Endothelial cell of umbilical vein (primary cell): ENCODE data around the gene L3MBTL2. TPM values are rescaled to one million over a fixed set of nuclear protein-coding genes. Genes with fewer than 3 reads are reported as not detected.

Source experiments
- BruUV-seq: library from RNA; stranded (reverse); fragments of 400-500 nt; replicated peaks from 2 replicates; lab custom pipeline; 2021; lab: Mats Ljungman, UMichigan
- CTCF ChIA-PET: fragments of 300-600, 350-600 bp; sonication (Branson Sonifier 250); formaldehyde crosslinking; loops from one replicate; lab custom pipeline; 2021; ENCODE audit warnings: antibody characterized with exemption, inconsistent platforms; lab: Charles Lee
- POLR2A ChIA-PET: fragments of 300-600, 350-600 bp; sonication (Branson Sonifier 250); formaldehyde crosslinking; loops from one replicate; lab custom pipeline; 2021; ENCODE audit warnings: antibody characterized with exemption, inconsistent platforms; lab: Charles Lee
- DNase-seq: peaks from one replicate; pipeline ENCODE4 v3.0.0-alpha.2; 2011; ENCODE audit warnings: low read depth, low spot score
- FAIRE-seq: peaks from 2 replicates; lab custom pipeline; 2011; peaks lifted over from hg19 to GRCh38; lab: Jason Lieb, UNC
- H2AFZ ChIP-seq: 2 replicates; pipeline ENCODE4 v1.6.0; 2012; ENCODE audit warnings: low read depth, low read length, control low read depth, inconsistent platforms
- H3K27ac ChIP-seq: 2 replicates; pipeline ENCODE4 v1.5.1; 2011; ENCODE audit warnings: low read depth, mild to moderate bottlenecking, control low read depth, low read length, moderate library complexity; ENCODE audit not compliant: insufficient read depth
- H3K27me3 ChIP-seq, 2 experiments: 2 replicates each; pipeline versions ENCODE4 v1.6.0 to v1.6.1; 2011; ENCODE audit warnings: low read length in 2 of 2, mixed read lengths in 1 of 2; ENCODE audit not compliant: control insufficient read depth in 2 of 2, insufficient read depth in 2 of 2
- H3K36me3 ChIP-seq, 2 experiments: 2 replicates in 1 of 2; 3 replicates in 1 of 2; pipeline ENCODE4 v1.5.1; 2011; ENCODE audit warnings: low read length in 2 of 2, mild to moderate bottlenecking in 1 of 2, moderate library complexity in 1 of 2; ENCODE audit not compliant: control insufficient read depth in 2 of 2, insufficient read depth in 2 of 2; ENCODE audit errors: extremely low read depth in 1 of 2
- H3K4me1 ChIP-seq: 3 replicates; pipeline ENCODE4 v1.5.1; 2011; ENCODE audit warnings: mild to moderate bottlenecking, low read length; ENCODE audit not compliant: control insufficient read depth, insufficient read depth; ENCODE audit errors: extremely low read depth
- H3K4me2 ChIP-seq: 2 replicates; pipeline ENCODE4 v1.6.1; 2011; ENCODE audit warnings: low read length, control low read depth, mixed read lengths; ENCODE audit not compliant: insufficient read depth
- H3K4me3 ChIP-seq, 3 experiments: fragments of 200-600 bp in 1 of 3; sonication (generic), shearing (Covaris generic) in 1 of 3; replicated peaks in 1 of 3; 2 replicates each; pipeline ENCODE4 v1.5.1; 2011 to 2016; ENCODE audit warnings: control low read depth in 3 of 3, low read length in 3 of 3, mild to moderate bottlenecking in 2 of 3, inconsistent platforms in 1 of 3, low read depth in 1 of 3, moderate library complexity in 1 of 3; ENCODE audit not compliant: insufficient read depth in 1 of 3
- H3K79me2 ChIP-seq: 2 replicates; pipeline ENCODE4 v1.6.0; 2012; ENCODE audit warnings: low read length, inconsistent platforms; ENCODE audit not compliant: control insufficient read depth, insufficient read depth
- H3K9ac ChIP-seq: replicated peaks from 2 replicates; pipeline ENCODE3; 2011; ENCODE audit warnings: low read length, control low read depth; ENCODE audit not compliant: insufficient read depth; ENCODE audit errors: extremely low read depth
- H3K9me1 ChIP-seq: replicated peaks from 3 replicates; pipeline ENCODE4 v1.6.0; 2011; ENCODE audit warnings: mild to moderate bottlenecking, low read length; ENCODE audit not compliant: control insufficient read depth, insufficient read depth; ENCODE audit errors: extremely low read depth
- H3K9me3 ChIP-seq: replicated peaks from 2 replicates; pipeline ENCODE4 v1.5.1; 2012; ENCODE audit warnings: low read length, inconsistent platforms; ENCODE audit not compliant: control insufficient read depth, insufficient read depth
- H4K20me1 ChIP-seq: replicated peaks from 2 replicates; pipeline ENCODE3; 2011; ENCODE audit warnings: mild to moderate bottlenecking, low read length; ENCODE audit not compliant: control insufficient read depth, insufficient read depth; ENCODE audit errors: extremely low read depth
- EZH2 ChIP-seq: IDR thresholded peaks from 2 replicates; pipeline ENCODE4 v1.6.1; 2012; ENCODE audit warnings: borderline replicate concordance, low read depth, mild to moderate bottlenecking, moderate library complexity, low read length, inconsistent platforms; ENCODE audit not compliant: severe bottlenecking
- FOS ChIP-seq: IDR thresholded peaks from 2 replicates; pipeline ENCODE4 v1.6.1; 2011; ENCODE audit warnings: mild to moderate bottlenecking, low read length, moderate library complexity, borderline replicate concordance; ENCODE audit not compliant: insufficient read depth
- GATA2 ChIP-seq: IDR thresholded peaks from 2 replicates; pipeline ENCODE4 v1.7.0; 2011; ENCODE audit warnings: low read depth, mild to moderate bottlenecking, moderate library complexity, mixed read lengths, low read length; ENCODE audit not compliant: insufficient read length, insufficient read depth
- JUN ChIP-seq: IDR thresholded peaks from 2 replicates; pipeline ENCODE4 v1.6.1; 2011; ENCODE audit warnings: borderline replicate concordance, low read depth; ENCODE audit not compliant: insufficient read length, insufficient read depth
- MYC ChIP-seq: IDR thresholded peaks from one replicate; pipeline ENCODE4 v1.6.1; 2011; ENCODE audit warnings: mild to moderate bottlenecking, low read depth, low read length
- POLR2A ChIP-seq: IDR thresholded peaks from 2 replicates; pipeline ENCODE4 v1.6.1; 2012; ENCODE audit warnings: low read depth, mild to moderate bottlenecking, control low read depth, low read length
- POLR2AphosphoS5 ChIP-seq: IDR thresholded peaks from 2 replicates; pipeline ENCODE4 v1.6.1; 2012; ENCODE audit warnings: low read depth, mild to moderate bottlenecking, control low read depth, low read length, moderate library complexity; ENCODE audit not compliant: insufficient read depth
- dilution Hi-C: fragments of 300-500 bp; cut with MboI; formaldehyde crosslinking; loops from one replicate; pipeline ENCODE4 v1.15.0; 2019; ENCODE audit warnings: low sequenced_read_pairs; ENCODE audit not compliant: extremely low pct_ligation_motif_present
- intact Hi-C: fragments of 100-400 bp; cut with micrococcal nuclease; formaldehyde crosslinking; loops from one replicate; pipeline ENCODE4 v1.10.0; 2022
- polyA plus RNA-seq, 4 experiments: library from polyadenylated mRNA; depleted of rRNA in 3 of 4; stranded (reverse) in 3 of 4; unstranded in 1 of 4; fragments of >200 nt; gene quantifications; 2 replicates each; pipeline versions ENCODE4 v1.2.1 to v1.2.3, GENCODE V29; 2011 to 2012; ENCODE audit warnings: missing spikeins in 1 of 4
- total RNA-seq: library from RNA; stranded (reverse); gene quantifications from 2 replicates; pipeline ENCODE4 v1.2.3, GENCODE V29; 2021
- TF ChIP-seq, protein P1 (sequence below), 2 donors: IDR thresholded peaks; 1 replicate in 1 of 2; 2 replicates in 1 of 2; pipeline ENCODE4 v1.5.1; 2011; ENCODE audit warnings: low read length in 2 of 2, mild to moderate bottlenecking in 2 of 2, moderate library complexity in 2 of 2, control low read depth in 1 of 2, inconsistent platforms in 1 of 2, low read depth in 1 of 2; ENCODE audit not compliant: insufficient read depth in 1 of 2; ENCODE audit errors: extremely low read depth in 1 of 2
- TF ChIP-seq, protein P2 (sequence below): IDR thresholded peaks from 2 replicates; pipeline ENCODE4 v1.6.1; 2011; ENCODE audit not compliant: insufficient read depth, insufficient read length

Gene L3MBTL2
- total and polyA plus RNA-seq, 2 donors (not counting 3 experiments of a cell fraction or from before 2014, with no cell fraction given) = 28.2 to 34.9 TPM

DNA sequence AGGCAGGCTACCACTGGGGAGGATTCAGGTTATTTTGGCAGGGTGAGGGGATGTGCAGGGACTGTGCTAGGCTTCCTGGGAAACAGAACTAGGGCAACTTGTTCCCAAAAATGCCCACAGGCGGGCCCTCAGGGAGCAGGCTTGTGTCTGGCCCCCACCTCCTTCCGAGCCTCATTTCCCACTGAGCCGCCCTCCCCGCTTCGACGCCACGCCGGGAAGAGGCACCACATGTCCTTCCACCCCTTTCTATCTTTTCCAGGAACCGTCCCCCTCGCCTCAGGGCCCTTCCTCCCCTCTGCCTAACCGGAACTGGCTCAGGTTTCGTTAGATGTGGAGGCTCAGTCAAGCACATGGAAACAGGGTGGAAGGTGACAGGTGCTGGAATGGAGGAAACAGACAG lies 45.0 kb downstream of the L3MBTL2 start:
- ChIA-PET CTCF (no interaction called here), POLR2A (no interaction called here)
- no peak for TF ChIP-seq POLR2A
- TF ChIP-seq GATA2 = no peak
- TF ChIP-seq, protein P1, sequence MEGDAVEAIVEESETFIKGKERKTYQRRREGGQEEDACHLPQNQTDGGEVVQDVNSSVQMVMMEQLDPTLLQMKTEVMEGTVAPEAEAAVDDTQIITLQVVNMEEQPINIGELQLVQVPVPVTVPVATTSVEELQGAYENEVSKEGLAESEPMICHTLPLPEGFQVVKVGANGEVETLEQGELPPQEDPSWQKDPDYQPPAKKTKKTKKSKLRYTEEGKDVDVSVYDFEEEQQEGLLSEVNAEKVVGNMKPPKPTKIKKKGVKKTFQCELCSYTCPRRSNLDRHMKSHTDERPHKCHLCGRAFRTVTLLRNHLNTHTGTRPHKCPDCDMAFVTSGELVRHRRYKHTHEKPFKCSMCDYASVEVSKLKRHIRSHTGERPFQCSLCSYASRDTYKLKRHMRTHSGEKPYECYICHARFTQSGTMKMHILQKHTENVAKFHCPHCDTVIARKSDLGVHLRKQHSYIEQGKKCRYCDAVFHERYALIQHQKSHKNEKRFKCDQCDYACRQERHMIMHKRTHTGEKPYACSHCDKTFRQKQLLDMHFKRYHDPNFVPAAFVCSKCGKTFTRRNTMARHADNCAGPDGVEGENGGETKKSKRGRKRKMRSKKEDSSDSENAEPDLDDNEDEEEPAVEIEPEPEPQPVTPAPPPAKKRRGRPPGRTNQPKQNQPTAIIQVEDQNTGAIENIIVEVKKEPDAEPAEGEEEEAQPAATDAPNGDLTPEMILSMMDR (IDR thresholded peaks at IDR 0.05; ENCODE audit: extremely low read depth in 1 of 2, insufficient read depth in 1 of 2, low read depth in 1 of 2, low read length in 2 of 2) = no peak
- no peak for TF ChIP-seq FOS
- TF ChIP-seq JUN = no peak
- no peak for TF ChIP-seq EZH2
- TF ChIP-seq MYC = no peak
- TF ChIP-seq POLR2AphosphoS5 = no peak
- TF ChIP-seq, protein P2, sequence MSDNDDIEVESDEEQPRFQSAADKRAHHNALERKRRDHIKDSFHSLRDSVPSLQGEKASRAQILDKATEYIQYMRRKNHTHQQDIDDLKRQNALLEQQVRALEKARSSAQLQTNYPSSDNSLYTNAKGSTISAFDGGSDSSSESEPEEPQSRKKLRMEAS = no peak
- peaks cover 3% of the 10 kb centered on the region for H3K79me2 ChIP-seq
- no peaks in the 10 kb centered on the region for H3K9me3 ChIP-seq
- dilution Hi-C loops (no loop called here), intact Hi-C loops (no loop called here)
- FAIRE-seq (no peak), DNase-seq (no peak)
- no peak overlapping the region for H3K27ac ChIP-seq
- H3K9ac ChIP-seq = no peak overlapping the region
- H3K27me3 ChIP-seq = no peaks in the 10 kb centered on the region
- no peak overlapping the region for H3K4me2 ChIP-seq
- no TSS peak for BruUV-seq
- no peaks in the 10 kb centered on the region for H3K4me1 ChIP-seq
- H3K36me3 ChIP-seq = peaks cover 29 to 78% of the 10 kb centered on the region in 2 experiments
- no peak overlapping the region for H3K4me3 ChIP-seq
- no peaks in the 10 kb centered on the region for H3K9me1 ChIP-seq
- no peak overlapping the region for H2AFZ ChIP-seq
- H4K20me1 ChIP-seq = no peaks in the 10 kb centered on the region
